ENCODE data around the gene ASAP2. TPM values are rescaled to one million over a fixed set of nuclear protein-coding genes. Genes with fewer than 3 reads are reported as not detected.

The ASAP2 gene
- total and polyA plus RNA-seq, 2 donors (not counting 1 experiment from before 2014, with no cell fraction given) = 0.04 TPM; not detected in 1

GRCh38 chr2:9288233-9288632 is 81.6 kb downstream of the ASAP2 start:
- DNase-seq (no peak), ATAC-seq (ENCODE audit: low read depth) (no peak)
- WGBS (ENCODE audit: insufficient coverage) = 90% methylated on average over 3 of the region's 7 CpGs
- no peaks in the 10 kb centered on the region for H3K36me3 ChIP-seq (replicated peaks in 1 of 2; ENCODE audit: control extremely low read depth in 1 of 2, control insufficient read depth in 1 of 2, extremely low read depth in 1 of 2, insufficient read depth in 2 of 2, low read length in 1 of 2)
- H3K4me1 ChIP-seq (ENCODE audit: control insufficient read depth in 2 of 2, insufficient read depth in 2 of 2, low read length in 2 of 2) = no peaks in the 10 kb centered on the region
- H3K27ac ChIP-seq (ENCODE audit: low read length in 2 of 2) = no peak overlapping the region
- H3K27me3 Mint-ChIP-seq = peaks cover 5% of the 10 kb centered on the region
- no peak overlapping the region for H3K4me3 Mint-ChIP-seq
- no peaks in the 10 kb centered on the region for H3K9me3 Mint-ChIP-seq (ENCODE audit: insufficient read depth)
- CTCF ChIA-PET = no interaction called here
- no peaks in the 10 kb centered on the region for H4K20me1 ChIP-seq (ENCODE audit: control insufficient read depth, insufficient read depth, low read length, poor library complexity, severe bottlenecking)
- intact Hi-C loops (cut with micrococcal nuclease) = no loop called here
- no peak overlapping the region for H3K27ac Mint-ChIP-seq
- H3K27me3 ChIP-seq (replicated peaks in 1 of 4; ENCODE audit: control extremely low read depth in 1 of 4, control insufficient read depth in 3 of 4, insufficient read depth in 4 of 4, low read length in 3 of 4) = no peaks in the 10 kb centered on the region
- POLR2A ChIA-PET = no interaction called here
- no peak overlapping the region for H3K4me2 ChIP-seq (replicated peaks; ENCODE audit: low read depth, low read length, poor library complexity, severe bottlenecking)
- H3K4me3 ChIP-seq (ENCODE audit: control extremely low read depth in 1 of 5, extremely low read depth in 1 of 5, insufficient read depth in 1 of 5, low read depth in 2 of 5, low read length in 4 of 5) = no peak overlapping the region
- no peak overlapping the region for H3K9ac ChIP-seq (ENCODE audit: low read length)
- H3K4me1 Mint-ChIP-seq = no peaks in the 10 kb centered on the region
- TF ChIP-seq EZH2 (IDR thresholded peaks at IDR 0.05; ENCODE audit: borderline replicate concordance, insufficient read depth, low read depth, low read length, poor library complexity, severe bottlenecking) (no peak), CTCF (IDR thresholded peaks at IDR 0.05) (no peak)
- no peaks in the 10 kb centered on the region for H3K79me2 ChIP-seq (ENCODE audit: control insufficient read depth, insufficient read depth, low read length)
- no peaks in the 10 kb centered on the region for H3K9me3 ChIP-seq (ENCODE audit: control extremely low read depth in 1 of 3, control insufficient read depth in 2 of 3, insufficient read depth in 1 of 3, low read length in 2 of 3)
- H2AFZ ChIP-seq (ENCODE audit: insufficient read depth, low read depth, low read length, poor library complexity, severe bottlenecking) = no peak overlapping the region

- intact Hi-C loops (cut with micrococcal nuclease) = no loop called here
- no peak for TF ChIP-seq EZH2 (IDR thresholded peaks at IDR 0.05; ENCODE audit: borderline replicate concordance, insufficient read depth, low read depth, low read length, poor library complexity, severe bottlenecking)
- no peak for TF ChIP-seq CTCF (IDR thresholded peaks at IDR 0.05)
- CTCF ChIA-PET = no interaction called here
Observed at GRCh38 chr2:9288681-9289338, 82.2 kb downstream of the ASAP2 start.

More at GRCh38 chr2:9288681-9289338, 82.2 kb downstream of the ASAP2 start:
- no peak overlapping the region for H3K4me3 ChIP-seq (ENCODE audit: control extremely low read depth in 1 of 5, extremely low read depth in 1 of 5, insufficient read depth in 1 of 5, low read depth in 2 of 5, low read length in 4 of 5)
- no peak overlapping the region for H3K4me2 ChIP-seq (replicated peaks; ENCODE audit: low read depth, low read length, poor library complexity, severe bottlenecking)
- no peaks in the 10 kb centered on the region for H3K9me3 Mint-ChIP-seq (ENCODE audit: insufficient read depth)
- ATAC-seq (ENCODE audit: low read depth) (no peak), DNase-seq (no peak)
- H3K27me3 ChIP-seq (replicated peaks in 1 of 4; ENCODE audit: control extremely low read depth in 1 of 4, control insufficient read depth in 3 of 4, insufficient read depth in 4 of 4, low read length in 3 of 4) = no peaks in the 10 kb centered on the region
- H3K9me3 ChIP-seq (ENCODE audit: control extremely low read depth in 1 of 3, control insufficient read depth in 2 of 3, insufficient read depth in 1 of 3, low read length in 2 of 3) = no peaks in the 10 kb centered on the region
- H3K27ac ChIP-seq (ENCODE audit: low read length in 2 of 2) = no peak overlapping the region
- no peaks in the 10 kb centered on the region for H3K36me3 ChIP-seq (replicated peaks in 1 of 2; ENCODE audit: control extremely low read depth in 1 of 2, control insufficient read depth in 1 of 2, extremely low read depth in 1 of 2, insufficient read depth in 2 of 2, low read length in 1 of 2)
- no peaks in the 10 kb centered on the region for H4K20me1 ChIP-seq (ENCODE audit: control insufficient read depth, insufficient read depth, low read length, poor library complexity, severe bottlenecking)
- no peak overlapping the region for H2AFZ ChIP-seq (ENCODE audit: insufficient read depth, low read depth, low read length, poor library complexity, severe bottlenecking)
- H3K79me2 ChIP-seq (ENCODE audit: control insufficient read depth, insufficient read depth, low read length) = no peaks in the 10 kb centered on the region
- no peaks in the 10 kb centered on the region for H3K4me1 Mint-ChIP-seq
- POLR2A ChIA-PET = no interaction called here
- peaks cover 5% of the 10 kb centered on the region for H3K27me3 Mint-ChIP-seq
- H3K27ac Mint-ChIP-seq = no peak overlapping the region
- WGBS (ENCODE audit: insufficient coverage) = 100% methylated on average over 3 of the region's 5 CpGs
- no peak overlapping the region for H3K9ac ChIP-seq (ENCODE audit: low read length)
- H3K4me1 ChIP-seq (ENCODE audit: control insufficient read depth in 2 of 2, insufficient read depth in 2 of 2, low read length in 2 of 2) = no peaks in the 10 kb centered on the region
- no peak overlapping the region for H3K4me3 Mint-ChIP-seq
